HG03571 (cell line): ENCODE results near the gene HYAL1.

ENCODE experiments used
- ATAC-seq: cut with Tn5 transposase; IDR thresholded peaks from one replicate; pipeline ENCODE4 v1.9.1; 2021; ENCODE audit not compliant: unreplicated experiment

HYAL1 gene

GRCh38 chr3:50274371-50275104 is 28.8 kb downstream of the HYAL1 start:
- no peak for ATAC-seq

GRCh38 chr3:50273689-50274065 is 29.7 kb downstream of the HYAL1 start:
- no peak for ATAC-seq

DNA sequence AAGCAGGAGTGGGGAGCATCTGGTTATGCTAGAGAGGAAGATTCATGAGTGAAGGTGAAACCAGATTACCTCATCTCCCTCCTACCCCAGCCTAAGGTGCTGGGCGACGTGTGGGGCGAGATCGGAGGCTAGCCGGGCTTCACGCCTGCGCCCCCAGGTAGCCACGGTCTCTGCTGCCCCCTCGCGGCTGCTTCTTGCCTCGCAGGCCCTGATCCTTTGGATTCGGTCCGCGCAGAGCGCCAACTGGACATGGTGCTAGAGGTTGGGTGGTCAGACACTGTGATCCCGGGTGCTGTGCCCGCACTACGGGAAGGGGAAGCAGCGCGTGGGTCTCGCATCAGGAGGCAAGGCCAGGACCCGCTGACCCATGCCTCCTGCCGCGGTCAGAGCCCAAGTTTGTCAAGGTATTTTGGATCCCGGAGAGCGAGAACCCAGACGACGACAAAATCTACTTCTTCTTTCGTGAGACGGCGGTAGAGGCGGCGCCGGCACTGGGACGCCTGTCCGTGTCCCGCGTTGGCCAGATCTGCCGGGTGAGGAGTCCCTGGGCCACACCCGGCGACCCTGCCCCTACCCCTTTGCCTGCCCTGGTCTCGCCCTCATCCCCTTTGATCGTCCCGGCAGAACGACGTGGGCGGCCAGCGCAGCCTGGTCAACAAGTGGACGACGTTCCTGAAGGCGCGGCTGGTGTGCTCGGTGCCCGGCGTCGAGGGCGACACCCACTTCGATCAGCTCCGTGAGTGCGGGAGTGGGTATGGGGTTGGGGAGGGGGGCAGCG is 30.3 kb downstream of the HYAL1 start:
- ATAC-seq: peak; percentile 77

DNA sequence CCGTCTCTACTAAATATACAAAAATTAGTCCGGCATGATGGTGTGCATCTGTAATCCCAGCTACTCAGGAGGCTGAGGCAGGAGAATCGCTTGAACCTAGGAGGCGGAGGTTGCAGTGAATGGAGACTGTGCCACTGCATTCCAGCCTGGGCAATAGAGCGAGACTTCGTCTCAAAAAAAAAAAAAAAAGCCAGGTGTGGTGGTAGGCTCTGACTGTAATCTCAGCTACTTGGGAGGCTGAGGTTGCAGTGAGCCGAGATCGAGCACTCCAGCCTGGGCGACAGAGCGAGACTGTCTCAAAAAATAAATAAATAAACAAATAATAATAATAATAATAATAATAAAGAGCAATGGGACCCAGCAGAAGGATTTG is 30.9 kb downstream of the HYAL1 start:
- ATAC-seq: peak; percentile 12

DNA sequence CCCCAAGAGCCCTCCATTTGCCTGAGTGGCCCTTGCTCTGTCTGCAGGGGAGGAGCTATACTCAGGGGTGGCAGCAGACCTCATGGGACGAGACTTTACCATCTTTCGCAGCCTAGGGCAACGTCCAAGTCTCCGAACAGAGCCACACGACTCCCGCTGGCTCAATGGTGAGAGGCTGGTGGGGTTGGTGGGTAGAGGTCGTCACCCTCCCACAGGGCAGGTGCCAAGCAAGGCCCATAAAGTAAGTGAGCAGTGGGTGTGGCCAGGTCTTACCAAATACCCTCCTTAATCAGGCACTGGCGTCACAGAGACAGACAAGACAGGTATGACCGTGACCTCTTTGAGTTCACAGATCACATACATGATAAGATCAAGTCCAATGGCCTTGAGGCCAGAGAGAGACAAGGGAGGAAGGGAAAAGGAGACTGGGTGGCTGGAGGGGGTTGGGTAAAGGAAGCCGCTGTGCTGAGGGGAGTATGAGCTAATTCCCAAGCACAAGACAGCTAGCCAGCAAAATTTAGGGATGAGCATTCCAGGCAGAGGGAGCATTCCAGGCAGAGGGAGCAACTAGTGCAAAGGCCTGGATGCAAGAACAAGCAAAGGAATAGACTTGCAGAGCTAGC is 31.9 kb downstream of the HYAL1 start:
- ATAC-seq: no peak

DNA sequence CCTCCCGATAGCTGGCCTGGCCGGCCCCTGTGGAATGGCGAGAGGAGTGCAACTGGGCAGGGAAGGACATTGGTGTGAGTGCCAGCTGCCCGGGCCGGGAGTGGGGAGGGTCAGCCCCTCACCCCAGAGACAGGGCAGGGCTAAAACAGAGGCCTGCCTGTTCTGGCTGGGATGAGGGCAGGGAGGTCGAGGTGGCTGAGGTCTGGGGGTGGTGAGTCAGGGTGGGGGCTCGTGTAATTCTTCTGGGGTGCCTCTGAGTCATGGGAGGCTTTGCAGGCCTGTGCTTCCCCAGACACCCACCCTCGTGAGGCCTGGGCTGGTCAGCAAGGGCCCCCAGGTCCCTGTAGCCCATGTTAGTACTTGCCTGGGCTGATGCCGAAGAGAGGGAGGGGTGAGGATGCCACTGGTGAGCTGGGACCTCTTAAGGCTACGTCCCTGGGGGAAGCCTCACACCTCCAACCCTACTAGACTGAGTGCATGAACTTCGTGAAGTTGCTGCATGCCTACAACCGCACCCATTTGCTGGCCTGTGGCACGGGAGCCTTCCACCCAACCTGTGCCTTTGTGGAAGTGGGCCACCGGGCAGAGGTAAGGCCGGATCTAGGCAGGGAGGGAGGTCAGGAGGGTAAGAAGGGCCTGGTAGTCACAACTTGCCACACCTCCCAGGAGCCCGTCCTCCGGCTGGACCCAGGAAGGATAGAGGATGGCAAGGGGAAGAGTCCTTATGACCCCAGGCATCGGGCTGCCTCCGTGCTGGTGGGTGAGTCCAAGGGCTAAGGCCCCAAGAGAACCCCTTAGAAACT is 32.8 kb downstream of the HYAL1 start:
- no peak for ATAC-seq

GRCh38 chr3:50269977-50270413 is 33.4 kb downstream of the HYAL1 start:
- no peak for ATAC-seq

DNA sequence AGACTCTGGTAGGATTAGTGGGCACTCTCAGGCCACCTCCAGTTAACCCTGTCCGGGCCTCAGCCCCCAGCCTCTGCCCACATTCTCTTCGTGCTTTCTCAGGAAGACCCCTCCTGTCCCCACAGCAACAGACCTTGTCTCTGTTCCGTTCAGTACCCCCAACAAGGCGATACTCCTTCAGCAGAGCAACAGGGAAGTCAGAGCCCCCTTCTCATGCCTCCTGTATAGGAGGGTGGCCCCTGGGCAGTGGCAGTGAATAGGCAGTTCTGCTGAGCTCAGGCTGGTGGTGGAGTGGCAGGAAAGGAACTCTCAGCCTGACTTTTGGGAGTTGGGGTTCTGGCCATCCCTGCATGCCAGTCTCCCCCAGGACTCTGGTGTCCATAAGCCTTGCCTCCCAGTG is 33.9 kb downstream of the HYAL1 start:
- ATAC-seq: no peak

GRCh38 chr3:50268703-50269451 is 34.5 kb downstream of the HYAL1 start, which contains the start of gene SEMA3B:
TSS of gene SEMA3B (plus strand) at chr3:50269147. CDS start at chr3:50269241, 94 bp downstream.
- ATAC-seq: no peak

GRCh38 chr3:50268276-50268675 is 35.1 kb downstream of the HYAL1 start:
- no peak for ATAC-seq

GRCh38 chr3:50267280-50267913 is 36.0 kb downstream of the HYAL1 start:
- ATAC-seq: no peak

- ATAC-seq: no peak
These were observed 36.5 kb downstream of the HYAL1 start for GRCh38 chr3:50266836-50267235.

GRCh38 chr3:50266017-50266416 is 37.4 kb downstream of the HYAL1 start:
- no peak for ATAC-seq

DNA sequence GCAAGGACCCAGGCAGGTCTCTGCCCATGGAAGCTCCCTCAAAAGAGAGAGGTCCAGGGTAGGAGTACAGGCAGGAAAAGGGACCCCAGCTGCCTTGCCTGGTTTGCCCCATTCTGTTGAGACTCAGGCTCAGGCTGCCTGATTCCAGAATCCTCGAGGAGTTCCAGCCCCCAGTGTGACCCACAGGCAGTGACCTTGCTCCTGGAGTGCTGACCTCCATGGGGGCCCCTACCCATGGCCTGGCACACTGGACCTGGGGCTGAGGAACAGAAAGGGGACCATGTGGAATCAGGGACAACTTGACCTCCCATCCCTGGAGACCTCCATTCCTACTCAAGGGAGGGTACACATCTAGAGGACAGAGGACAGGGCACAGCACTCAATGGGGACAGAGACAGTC is 37.8 kb downstream of the HYAL1 start:
- ATAC-seq: no peak

DNA sequence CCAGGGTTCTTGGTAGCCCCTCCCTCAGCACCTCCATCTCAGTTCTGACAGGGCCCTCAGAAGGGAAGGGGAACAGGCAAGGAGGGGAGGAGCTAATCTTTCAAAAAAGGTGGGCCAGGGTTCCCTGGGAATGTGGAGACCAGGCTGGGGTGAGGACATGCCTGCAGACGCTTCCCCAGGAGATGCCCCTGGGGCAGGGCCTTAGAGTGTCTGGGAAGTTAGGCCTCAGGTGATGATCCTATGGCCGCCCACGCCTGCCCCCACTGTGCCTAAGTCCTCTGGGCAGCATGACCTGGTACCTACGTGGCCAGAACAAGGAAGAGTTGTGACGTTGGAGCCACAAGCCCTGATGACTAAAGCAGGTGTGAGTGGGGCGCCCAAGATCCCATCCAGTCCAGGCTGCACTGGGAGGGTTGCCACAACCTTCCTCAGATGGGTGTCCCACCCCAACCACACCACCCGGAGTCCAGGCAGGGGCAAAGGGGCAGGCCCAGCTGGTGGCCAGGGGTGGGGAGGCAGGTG is 38.3 kb downstream of the HYAL1 start:
- ATAC-seq: no peak

- ATAC-seq: no peak
These were observed 38.9 kb downstream of the HYAL1 start for GRCh38 chr3:50264383-50264963.

- no peak for ATAC-seq
These were observed 39.6 kb downstream of the HYAL1 start for GRCh38 chr3:50263478-50264382.

- no peak for ATAC-seq
These were observed 40.6 kb downstream of the HYAL1 start for GRCh38 chr3:50262778-50263177.
